T-helper 1 cell (primary cell): Measurements from ENCODE around the gene RPLP1.
"Not testable (repeated sequence)": the region's sequence is repeated elsewhere in the genome, so short reads cannot be mapped to it uniquely, and the experiment has no call there.

Experiments
- DNase-seq, 5 donors: peaks; one replicate each; pipeline ENCODE4 v3.0.0-alpha.2; 2012 to 2020

The RPLP1 gene

DNA sequence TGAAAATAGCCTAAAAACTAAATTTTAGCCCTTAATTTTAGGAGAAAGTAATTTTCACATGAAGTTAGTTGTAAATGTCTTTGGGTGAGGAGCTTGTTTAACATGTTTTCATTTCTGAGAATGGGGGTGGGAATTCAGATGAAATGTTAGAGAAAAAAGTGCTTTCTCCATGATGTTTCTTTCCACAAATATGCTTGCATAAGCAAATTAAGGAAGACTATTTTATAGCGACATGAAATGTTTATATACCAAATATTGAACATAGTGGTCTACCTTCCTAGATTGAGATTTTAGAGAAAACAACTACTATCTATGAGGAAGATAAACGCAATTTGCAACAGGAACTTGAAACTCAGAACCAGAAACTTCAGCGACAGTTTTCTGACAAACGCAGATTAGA, 13.0 kb upstream of the RPLP1 start:
- no peak for DNase-seq

GRCh38 chr15:69443032-69443611, 9.5 kb upstream of the RPLP1 start:
- DNase-seq = peak in 1 of 5 donors; percentile 14

- DNase-seq = no peak
Observed at GRCh38 chr15:69444686-69445085, 7.9 kb upstream of the RPLP1 start.

DNA sequence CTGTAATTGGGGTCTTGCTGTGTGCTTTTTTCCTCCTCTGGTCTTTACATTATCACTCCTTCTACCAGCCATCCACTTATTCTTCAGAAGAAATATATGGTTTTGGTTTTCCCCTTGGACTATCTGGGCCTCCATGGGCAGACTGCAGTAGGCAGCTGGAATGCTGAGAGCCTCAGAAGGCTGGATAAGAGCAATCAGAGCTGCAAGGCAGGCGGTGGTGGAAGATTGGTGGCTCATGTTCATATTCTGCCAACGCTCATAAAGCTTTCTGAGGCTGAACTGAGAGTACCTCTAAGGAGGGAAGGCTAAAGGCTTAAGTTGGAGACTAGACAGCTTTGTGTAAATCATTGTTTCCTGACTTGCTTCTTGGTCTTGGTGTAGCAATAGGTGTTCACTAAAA, 5.7 kb upstream of the RPLP1 start:
- no peak for DNase-seq

DNA sequence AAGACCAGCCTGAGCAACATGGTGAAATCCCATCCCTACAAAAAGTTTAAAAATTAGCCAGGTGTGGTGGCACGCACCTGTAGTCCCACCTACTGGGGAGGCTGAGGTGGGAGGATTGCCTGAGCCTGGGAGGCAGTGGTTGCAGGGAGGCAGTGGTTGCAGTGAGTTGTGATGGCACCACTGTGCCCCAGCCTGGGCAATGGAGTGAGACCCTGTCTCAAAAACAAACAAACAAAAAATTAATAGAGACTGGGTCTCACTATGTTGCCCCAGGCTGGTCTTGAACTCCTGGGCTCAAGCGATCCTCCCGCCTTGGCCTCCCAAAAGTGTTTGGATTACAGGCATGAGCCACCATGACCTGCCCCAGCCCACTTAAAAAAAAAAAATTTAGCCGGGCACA, 2.4 kb upstream of the RPLP1 start:
- DNase-seq = not testable (repeated sequence)

- no peak for DNase-seq
Observed at GRCh38 chr15:69450968-69451695, 1.5 kb upstream of the RPLP1 start.

DNA sequence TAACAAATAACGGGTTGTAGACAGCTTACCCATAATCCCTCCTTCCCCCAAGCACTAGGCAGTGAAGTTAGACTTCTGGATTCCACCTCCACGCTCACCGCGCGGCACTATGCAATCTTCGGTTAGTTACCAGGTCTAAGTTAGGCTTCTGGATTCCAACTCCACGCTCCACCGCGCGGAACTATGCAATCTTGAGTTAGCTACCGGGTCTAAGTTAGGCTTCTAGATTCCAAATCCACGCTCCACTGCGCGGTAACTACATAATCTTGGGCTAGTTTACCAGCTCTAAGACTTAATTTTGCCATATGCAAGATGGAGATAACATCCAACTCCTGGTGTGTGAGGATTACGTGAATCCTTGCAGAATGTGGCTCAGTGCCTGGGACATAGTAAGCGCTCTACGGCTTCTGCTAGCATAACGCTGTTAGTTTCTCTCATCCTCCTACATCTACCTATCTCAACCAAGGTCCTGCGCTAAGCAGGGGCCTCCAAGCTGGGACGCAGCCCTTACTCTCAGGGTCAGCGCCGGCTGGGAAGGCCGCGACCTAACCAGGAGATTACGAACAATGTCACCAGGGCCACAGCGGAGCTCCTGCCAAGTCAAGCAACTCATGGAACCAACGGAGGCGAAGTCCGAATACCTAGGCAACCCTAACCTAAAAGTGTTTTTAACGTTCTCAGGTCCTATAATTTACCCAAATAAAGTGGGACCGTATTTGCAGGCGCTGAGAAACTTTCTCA, 497 bp upstream of the RPLP1 start:
- DNase-seq = peak in 1 of 5 donors; percentile 41

- DNase-seq = no peak
Observed at GRCh38 chr15:69454953-69455352, 2.3 kb downstream of the RPLP1 start.

- DNase-seq = no peak
Observed at GRCh38 chr15:69456208-69457166, 3.9 kb downstream of the RPLP1 start.

DNA sequence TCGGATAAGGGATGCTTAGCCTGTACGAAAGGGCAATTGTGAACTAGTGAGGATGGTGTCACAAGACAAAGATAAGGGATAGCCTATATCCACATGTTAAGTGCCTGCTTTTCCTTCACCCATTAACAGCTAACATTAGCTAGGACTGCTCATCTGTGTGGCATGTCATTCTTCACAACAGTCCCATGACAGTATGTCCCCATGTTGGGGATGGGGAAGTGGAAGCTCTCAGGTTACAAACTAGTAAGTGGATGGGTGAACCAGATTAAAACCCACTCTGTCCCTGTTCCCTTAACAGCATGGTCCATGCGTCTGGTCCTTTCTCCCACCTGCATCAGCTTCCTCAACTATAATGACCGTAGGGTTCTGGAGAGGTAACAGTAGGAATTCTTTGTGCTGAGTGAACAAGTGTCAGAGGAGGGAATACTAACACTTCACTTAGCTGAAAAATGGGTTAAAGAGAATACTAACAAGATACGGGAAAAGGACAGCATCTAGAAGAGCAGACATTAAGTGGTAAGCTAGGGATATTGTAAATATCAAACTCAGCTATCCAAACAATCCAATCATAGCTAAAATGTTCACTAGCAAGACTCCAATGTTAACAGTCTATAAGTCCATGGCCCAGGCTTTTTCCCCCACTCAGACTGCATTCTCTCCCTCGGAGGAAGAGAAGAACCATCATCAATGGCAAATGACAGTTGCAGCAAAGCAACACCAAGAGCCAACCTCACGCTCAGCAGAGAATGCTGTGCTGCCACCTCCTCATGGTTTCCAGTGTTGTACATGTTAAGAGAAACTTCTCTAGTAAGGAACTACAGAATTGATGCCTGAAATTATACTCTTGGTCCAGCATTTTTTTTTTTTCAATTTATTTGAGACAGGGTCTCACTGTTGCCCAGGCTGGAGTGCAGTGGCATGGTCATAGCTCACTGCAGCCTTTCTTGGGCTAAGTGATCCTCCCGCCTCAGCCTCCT, 5.0 kb downstream of the RPLP1 start:
- no peak for DNase-seq

DNA sequence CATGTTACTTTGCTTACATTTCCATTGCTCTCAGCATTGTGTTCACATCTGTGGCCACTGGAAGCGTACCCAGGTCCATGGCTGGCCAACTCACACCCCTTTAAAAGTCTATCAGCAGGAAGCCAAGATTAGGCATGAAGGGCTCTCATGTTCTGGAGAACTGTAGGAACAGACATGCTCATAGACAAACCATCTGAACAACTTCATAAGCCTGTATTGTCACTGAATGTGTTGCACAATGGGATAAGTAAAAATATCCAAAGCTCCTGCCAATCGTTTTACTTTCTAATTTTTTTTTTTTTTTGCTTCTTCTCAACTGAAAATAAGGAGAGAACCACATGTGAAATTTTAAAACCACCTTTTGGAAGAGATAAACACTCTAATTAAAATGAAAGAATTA, 6.4 kb downstream of the RPLP1 start:
- DNase-seq = no peak

- DNase-seq = no peak
Observed at GRCh38 chr15:69460481-69460880, 7.9 kb downstream of the RPLP1 start.

GRCh38 chr15:69462030-69462492, 9.4 kb downstream of the RPLP1 start:
- no peak for DNase-seq

DNA sequence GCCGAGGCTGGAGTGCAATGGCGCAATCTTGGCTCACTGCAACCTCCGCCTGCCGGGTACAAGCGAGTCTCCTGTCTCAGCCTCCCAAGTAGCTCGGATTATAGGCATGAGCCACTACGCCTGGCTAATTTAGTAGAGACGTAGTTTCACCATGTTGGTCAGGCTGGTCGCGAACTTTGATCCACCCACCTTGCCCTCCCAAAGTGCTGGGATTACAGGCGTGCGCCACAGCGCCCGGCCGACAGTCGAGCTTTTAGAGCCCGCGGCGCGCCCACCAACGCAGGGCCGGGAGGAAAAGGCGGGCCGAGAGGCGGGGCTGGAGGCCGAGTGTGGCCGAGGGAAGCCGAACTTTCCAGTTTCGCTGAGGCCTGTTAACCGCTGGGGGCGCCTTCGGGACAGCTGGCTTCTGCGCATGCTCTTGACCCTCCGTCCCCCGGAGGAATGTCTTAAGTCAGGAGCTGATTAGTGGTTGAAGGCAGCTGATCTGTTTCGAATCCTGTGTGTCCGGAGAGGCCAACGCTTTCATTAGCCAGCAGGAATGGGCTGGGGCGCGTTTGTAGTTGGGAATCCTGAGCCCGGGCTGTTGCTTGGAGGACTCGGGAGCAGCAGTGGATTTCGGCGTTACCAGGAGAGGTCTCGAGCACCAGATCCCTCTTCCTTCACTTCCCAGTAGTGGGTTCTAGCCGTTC, 10.0 kb downstream of the RPLP1 start:
- peak; percentile 81 to 91 (median 87) for DNase-seq

DNA sequence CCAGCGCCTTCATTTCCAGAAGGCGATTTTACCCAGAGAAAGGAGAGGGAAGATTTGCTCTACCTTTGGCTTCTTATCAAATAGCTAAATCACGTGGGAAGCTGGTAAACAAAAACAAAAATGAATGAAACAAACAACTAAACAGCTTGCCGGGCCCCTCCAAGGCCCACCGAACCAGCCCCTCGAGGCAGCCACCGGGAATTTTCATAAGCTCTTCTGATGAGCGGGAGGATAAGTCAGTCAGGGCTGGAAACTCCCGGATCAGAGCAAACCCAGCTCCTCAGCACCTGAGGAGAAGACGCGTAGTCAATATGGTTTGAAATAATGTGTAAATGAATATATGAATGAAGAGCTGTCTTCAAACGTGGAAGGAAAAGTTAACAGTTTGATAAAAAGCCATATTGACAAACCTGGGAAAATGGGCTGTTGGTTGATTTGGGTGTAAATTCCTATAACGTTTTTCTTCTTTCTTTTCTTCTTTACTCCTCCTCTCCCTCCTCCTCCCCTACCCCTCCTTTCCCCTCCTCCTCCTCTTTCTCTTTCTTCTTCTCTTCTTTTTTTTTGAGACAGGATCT, 10.7 kb downstream of the RPLP1 start:
- no peak for DNase-seq

DNA sequence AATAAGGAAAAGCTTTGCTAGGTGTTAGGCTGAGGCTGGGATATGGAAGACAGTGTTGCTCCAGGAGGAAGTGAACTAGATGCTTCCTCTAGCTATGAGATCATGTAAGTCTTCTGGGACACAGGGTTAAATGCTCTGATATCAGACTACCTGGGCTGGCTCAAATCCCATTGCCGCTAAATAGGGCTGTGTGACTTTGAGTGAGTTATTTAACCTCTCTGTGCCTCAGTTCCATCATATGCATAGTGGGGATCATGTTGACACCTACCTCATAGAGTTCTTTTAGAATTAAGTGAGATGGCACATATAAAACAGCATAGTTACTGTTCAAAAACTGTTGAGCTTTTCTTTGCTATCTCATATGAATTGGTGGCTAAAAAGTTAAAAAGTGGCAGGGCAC, 12.6 kb downstream of the RPLP1 start:
- no peak for DNase-seq

DNA sequence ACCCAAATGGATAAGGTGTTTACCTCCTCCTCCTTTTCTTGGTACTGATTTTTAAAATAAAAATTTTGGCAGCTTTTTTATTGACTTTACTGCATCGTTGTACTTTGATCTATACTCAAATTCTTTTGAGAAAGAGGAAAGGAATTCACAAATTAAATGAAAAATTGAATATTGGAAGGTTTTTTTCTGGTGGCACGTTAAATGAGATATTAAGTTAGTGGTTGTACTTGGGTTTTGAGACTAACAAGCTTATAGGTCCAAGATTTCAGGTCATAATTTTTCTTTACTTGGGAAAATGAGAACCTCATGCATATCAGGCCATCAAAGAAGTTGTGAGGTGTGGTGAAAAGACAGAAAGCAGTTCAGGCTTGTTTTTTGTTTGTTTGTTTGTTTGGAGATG, 14.1 kb downstream of the RPLP1 start:
- DNase-seq = no peak

DNA sequence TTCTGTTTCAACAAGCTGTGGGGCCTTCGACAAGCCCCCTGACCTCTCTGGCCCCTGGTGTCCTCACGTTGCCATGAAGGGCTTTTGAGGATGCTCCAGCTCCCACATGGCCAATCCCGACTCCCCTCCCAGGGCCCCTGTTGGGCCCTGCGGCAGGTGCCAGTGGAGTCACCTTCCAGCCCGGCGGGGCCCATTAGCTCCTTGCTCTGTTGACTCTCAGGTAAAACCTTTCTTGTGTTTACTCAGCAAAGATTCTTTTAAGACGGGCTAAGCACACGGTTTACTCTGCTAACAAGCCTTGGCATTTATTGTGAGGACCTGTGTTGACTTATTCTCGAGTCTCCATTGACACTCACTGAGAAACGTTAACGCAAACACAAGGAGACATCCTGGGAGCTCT, 15.0 kb downstream of the RPLP1 start:
- no peak for DNase-seq

- DNase-seq = peak; percentile 68 to 83 (median 80)
Observed at GRCh38 chr15:69468241-69469121, 15.9 kb downstream of the RPLP1 start.
